NB4 (cell line): ENCODE results near the gene DLG5.

Experiments
- DNase-seq: peaks from one replicate; pipeline ENCODE4 v3.0.0; 2010; ENCODE audit warnings: low read depth
- H3K4me3 ChIP-seq: one replicate; pipeline ENCODE4 v1.5.1; 2011; ENCODE audit warnings: mild to moderate bottlenecking, low read depth, low read length, moderate library complexity
- MAX ChIP-seq: IDR thresholded peaks from 2 replicates; pipeline ENCODE4 v1.6.1; 2011; ENCODE audit warnings: low read depth, low read length
- MYC ChIP-seq: IDR thresholded peaks from 2 replicates; pipeline ENCODE4 v1.6.1; 2011; ENCODE audit warnings: low read depth, low read length
- POLR2A ChIP-seq: IDR thresholded peaks from 2 replicates; pipeline ENCODE4 v1.6.1; 2011; ENCODE audit warnings: mild to moderate bottlenecking; ENCODE audit not compliant: insufficient read length; ENCODE audit errors: extremely low read depth
- TF ChIP-seq, protein P1 (sequence below): IDR thresholded peaks from one replicate; pipeline ENCODE4 v1.5.1; 2012; ENCODE audit warnings: low read depth, low read length

The DLG5 gene

DNA sequence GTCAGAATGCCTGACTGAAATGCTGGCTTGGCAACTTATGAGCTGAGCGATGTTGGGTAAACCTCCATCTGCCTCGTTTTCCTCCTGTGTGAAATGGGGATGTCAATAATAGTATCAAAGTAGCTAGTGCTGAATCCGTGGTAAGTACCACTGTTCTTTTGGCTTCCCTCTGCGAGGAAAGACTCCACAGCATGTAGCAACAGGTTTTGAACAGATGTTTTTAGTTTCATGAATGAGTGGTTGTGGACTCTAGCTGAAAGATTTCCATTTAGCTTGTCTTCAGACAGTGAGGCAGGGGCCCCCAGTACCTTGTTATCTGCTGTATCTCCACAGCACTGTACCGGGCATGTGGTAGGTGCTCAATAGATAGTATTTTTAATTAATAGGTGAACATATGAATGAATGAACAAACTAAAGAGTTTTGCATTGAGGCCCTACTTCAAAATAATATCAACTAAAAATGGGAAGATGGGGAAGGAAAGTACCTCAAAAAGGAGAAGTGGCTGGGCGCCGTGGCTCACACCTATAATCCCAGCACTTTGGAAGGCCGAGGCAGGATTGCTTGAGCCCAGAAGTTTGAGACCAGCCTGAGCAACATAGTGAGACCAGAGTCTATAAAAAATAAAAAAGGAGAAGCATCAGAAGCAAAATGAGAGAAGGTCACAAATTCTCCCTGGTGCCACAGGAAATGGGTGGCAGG, 5.6 kb upstream of the DLG5 start:
- DNase-seq, result no peak
- H3K4me3 ChIP-seq, result no peak overlapping the region
- TF ChIP-seq, protein P1, sequence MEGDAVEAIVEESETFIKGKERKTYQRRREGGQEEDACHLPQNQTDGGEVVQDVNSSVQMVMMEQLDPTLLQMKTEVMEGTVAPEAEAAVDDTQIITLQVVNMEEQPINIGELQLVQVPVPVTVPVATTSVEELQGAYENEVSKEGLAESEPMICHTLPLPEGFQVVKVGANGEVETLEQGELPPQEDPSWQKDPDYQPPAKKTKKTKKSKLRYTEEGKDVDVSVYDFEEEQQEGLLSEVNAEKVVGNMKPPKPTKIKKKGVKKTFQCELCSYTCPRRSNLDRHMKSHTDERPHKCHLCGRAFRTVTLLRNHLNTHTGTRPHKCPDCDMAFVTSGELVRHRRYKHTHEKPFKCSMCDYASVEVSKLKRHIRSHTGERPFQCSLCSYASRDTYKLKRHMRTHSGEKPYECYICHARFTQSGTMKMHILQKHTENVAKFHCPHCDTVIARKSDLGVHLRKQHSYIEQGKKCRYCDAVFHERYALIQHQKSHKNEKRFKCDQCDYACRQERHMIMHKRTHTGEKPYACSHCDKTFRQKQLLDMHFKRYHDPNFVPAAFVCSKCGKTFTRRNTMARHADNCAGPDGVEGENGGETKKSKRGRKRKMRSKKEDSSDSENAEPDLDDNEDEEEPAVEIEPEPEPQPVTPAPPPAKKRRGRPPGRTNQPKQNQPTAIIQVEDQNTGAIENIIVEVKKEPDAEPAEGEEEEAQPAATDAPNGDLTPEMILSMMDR, result no peak
- TF ChIP-seq POLR2A, result no peak
- TF ChIP-seq MYC, result no peak
- TF ChIP-seq MAX, result no peak

DNA sequence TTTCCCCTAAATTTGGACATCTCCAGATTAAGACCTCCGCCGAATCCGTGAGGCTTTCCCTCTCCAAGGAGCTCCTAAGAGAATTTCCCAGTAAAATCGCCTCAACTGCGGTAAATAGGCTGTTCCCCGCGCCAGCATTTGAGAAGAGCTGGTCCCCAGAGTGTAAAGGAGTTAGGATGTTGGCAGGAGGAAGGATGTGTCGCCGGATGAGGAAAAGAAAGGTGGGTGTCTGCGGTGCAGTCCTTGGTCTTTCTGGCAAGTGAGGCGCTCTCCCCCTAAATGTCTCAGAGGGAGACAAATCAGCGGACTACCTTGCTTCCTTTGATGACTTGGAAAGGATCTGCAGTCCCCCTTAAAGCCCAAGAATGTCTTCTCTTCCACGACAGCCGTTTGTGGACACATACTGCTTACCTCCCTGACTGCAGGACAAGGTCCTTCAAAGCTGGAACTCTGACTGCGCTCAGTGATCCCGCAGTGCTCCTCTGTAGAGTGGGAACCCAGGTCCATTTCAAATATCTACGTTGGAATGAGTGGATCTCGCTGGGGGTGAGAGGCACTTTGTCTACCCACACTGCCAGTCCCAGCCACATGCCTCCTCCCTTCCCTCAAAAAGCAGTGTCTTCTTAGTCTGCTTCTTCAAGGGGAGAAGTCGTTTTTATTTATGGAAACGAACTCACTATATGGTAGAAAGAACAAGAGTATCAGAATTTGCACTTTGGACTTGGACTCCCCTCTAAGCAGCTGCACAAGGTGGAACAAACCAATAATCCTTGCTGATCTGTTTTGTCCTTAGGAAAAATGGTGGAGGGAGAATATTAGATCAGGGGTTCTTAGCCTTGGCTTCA, 1.1 kb upstream of the DLG5 start:
- no peak for DNase-seq
- no peak overlapping the region for H3K4me3 ChIP-seq
- TF ChIP-seq POLR2A, result no peak
- TF ChIP-seq, protein P1, result no peak
- no peak for TF ChIP-seq MAX
- TF ChIP-seq MYC, result no peak

- DNase-seq, result peak; percentile 70
- TF ChIP-seq, protein P1, result no peak
- TF ChIP-seq MAX (no peak), POLR2A (no peak), MYC (no peak)
- H3K4me3 ChIP-seq, result peak overlapping the region; percentile 54
These were observed 575 bp downstream of the DLG5 start for GRCh38 chr10:77925795-77926565.

GRCh38 chr10:77925410-77925794, 1.2 kb downstream of the DLG5 start:
- H3K4me3 ChIP-seq, result peak overlapping the region; percentile 54

More at GRCh38 chr10:77925410-77925794, 1.2 kb downstream of the DLG5 start:
- no peak for DNase-seq
- no peak for TF ChIP-seq POLR2A
- TF ChIP-seq MAX, result no peak
- no peak for TF ChIP-seq MYC
- TF ChIP-seq, protein P1, result no peak
